GM19238 (cell line): ENCODE results near the gene PTPRCAP.
A peak's percentile ranks its signal among the peaks of the same experiment; 100 is the strongest.
"Not testable (repeated sequence)": the region's sequence is repeated elsewhere in the genome, so short reads cannot be mapped to it uniquely, and the experiment has no call there.

Experiments
- DNase-seq: peaks from one replicate; pipeline ENCODE4 v3.0.0; 2011; ENCODE audit warnings: low spot score; ENCODE audit not compliant: insufficient read length

The PTPRCAP gene

DNA sequence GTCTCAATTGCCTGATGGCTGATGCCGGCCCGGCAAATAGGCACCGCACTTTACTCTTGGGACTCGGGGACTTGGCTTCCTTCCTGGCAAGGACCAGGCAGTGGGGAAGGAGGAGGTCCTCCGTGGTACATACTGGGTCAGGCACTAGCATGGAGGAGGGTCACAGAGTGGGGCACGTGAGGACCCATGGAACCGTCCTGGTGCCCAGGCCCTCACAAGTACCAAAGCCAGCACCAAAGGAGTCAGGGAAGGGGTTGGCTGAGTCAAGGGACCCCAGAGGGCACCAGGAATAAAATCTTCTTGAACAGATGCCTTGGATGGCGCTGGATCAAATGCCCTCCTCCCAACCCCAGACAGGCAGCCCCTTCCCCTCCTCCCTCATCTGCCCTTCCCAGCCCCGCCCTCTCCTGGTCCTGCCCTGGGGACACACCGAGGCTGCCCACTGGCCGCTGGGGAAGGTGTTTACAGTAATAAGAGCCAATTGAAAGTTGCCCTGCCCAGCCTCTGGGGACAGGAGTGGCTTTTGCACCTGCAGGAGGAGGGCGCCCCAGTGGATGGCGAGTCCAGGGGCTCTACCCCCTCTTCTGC, 27.6 kb downstream of the PTPRCAP start:
- no peak for DNase-seq

DNA sequence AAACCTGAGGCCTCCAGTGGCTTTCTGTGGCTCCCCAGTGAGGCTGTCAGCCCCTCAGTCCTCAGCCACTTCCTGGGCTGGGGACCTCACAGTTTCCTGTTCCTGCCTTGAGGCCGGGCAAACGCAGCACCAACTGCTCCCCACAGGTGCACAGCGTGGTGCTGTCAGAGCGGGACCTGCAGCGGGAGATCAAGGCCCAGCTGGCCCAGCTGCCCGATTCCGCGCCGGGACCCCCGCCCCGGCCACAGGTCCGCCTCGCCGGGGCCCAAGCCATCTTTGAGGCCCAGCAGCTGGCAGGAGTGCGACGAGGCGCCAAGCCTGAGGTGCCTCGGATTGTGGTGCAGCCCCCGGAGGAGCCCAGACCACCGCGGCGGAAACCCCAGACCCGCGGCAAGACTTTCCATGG, 28.2 kb downstream of the PTPRCAP start:
- DNase-seq, result peak; percentile 90

DNA sequence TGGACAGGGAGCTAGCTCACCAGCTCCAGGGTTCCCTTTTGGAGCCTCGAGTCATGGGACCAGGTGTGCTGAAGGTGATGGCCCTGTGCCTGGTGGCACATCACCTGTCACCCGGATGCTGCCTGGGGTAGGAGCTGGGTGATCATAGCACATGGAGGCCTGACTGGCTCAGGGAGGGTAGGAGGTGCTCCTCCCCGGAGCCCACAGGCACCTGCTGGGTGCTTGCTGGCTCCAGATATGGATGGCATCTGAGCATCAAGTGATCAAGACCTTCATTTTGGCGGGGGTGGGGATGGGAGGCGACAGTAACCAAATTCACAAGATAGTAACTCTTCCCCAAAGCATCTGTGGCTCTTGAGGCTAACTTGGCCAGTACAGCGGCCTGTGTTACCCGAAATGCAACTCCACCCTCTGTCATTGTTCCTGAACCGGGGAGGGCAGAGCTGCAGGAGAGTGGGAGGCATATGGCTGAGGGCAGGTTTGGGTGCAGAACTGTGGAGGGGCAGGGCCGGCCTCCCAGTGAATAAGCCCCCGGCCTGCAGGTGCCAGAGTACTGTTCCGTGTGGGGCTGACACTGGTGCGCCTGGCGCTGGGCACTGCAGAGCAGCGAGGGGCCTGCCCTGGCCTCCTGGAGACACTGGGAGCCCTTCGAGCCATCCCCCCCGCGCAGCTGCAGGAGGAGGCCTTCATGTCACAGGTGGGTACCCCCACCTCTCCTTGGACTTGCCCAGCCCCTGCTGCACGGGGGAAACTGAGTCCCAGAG, 28.9 kb downstream of the PTPRCAP start:
- no peak for DNase-seq

DNA sequence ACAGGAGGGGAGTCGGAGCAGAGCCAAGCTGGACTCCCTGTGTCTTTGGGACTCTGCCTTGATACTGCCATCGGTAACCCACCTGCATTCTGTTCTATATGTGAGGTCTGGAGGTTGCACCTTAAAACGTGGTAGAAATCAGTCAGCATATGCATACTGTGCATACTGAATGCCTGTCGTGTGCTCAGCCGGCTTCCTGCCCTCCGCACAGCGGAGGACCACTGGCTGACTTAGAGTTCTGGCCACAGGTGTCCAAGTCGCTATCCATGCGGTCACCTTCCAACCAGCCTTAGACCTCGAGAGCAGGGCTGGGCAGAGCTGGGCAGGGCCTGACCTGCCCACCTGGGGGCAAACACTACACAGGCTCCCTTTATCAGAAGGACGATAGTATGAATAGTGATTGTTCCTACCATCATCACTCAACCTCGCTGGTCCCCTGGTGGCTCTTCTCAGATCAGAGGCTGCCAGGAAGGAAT, 29.8 kb downstream of the PTPRCAP start:
- no peak for DNase-seq

GRCh38 chr11:67406969-67407687, 30.4 kb downstream of the PTPRCAP start:
- no peak for DNase-seq

DNA sequence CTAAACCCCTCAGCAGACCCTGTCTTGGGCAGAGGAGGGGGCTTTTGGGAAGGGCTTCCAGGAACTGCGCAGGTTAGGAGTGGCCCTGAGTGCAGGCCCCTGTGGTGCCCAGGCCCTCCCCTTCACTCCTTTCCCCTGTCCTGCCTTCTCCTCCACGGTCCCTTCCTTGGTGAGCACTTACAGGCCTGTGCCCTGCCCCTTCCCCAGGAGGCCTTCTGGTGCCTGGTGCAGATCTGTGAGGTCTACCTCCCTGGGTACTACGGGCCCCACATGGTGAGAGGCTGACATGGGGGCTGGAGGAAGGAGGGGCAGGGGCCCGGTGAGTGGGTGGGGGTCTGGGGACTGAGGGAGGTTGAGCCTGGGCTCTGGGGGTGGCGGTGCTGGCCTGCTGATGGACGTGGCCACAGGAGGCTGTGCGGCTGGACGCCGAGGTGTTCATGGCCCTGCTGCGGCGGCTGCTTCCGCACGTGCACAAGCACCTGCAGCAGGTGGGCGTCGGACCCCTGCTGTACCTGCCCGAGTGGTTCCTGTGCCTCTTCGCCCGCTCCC, 31.0 kb downstream of the PTPRCAP start:
- no peak for DNase-seq

- no peak for DNase-seq
Measured at GRCh38 chr11:67405688-67406339, 31.7 kb downstream of the PTPRCAP start.

DNA sequence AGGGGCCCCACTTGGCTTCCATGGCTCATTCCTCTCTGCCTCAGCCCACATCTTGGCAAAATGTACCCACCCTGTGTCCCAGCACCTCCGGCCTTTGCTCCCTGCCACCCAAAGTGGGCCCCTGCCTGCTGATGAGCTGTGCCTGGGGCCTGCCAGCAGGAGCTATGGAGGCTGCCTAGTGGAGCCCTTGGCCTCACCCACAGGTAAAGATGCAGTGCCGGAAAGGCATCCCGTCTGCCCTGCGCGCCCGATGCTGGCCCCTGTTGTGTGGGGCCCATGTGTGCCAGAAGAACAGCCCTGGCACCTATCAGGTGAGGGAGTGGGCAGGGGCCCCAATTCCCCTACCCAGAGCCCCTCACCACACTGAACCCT, 32.3 kb downstream of the PTPRCAP start:
- no peak for DNase-seq

DNA sequence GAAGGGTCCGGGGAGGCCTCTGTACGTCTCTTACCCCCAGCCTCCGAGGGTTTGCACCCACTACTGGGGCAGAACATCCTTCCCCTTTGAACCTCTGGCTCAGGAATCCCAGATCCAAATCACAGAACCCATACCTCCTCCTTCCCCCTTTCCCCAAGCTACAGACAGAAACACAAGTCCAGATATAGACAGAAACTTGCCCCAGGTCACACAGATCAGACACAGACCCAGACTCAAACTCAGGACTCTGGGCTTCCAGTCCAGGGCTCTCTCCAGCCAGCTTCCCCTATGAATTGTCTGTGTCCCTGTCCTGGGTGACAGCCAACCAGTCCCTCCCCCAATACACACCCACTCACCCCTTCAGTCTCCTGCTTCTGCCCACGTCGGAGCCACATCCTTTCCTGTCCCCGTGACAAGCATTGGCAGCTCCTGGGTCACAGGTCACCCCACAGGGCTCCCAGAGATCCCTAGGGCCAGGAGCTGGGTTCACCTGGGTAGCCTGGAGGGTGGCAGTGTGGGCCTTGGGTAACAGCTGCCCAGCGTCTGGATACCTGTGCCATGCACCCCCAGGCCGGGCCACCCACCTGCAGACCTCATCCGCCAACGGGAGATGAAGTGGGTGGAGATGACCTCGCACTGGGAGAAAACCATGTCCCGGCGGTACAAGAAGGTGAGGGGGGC, 32.8 kb downstream of the PTPRCAP start:
- no peak for DNase-seq

DNA sequence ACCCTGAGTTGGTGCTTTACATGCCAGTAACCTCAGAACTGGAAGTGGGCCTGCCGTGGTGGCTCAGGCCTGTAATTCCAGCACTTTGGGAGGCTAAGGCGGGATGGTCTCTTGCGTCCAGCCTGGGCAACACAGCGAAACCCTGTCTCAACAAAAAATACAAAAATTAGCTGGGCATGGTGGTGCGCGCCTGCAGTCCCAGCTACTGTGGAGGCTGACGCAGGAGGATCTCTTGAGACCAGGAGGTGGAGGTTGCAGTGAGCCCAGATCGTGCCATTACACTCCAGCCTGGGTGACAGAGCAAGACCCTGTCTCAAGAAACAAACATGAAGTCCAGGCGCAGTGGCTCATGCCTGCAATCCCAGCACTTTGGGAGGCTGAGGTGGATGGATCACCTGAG, 34.4 kb downstream of the PTPRCAP start:
- DNase-seq, result not testable (repeated sequence)

- not testable (repeated sequence) for DNase-seq
Measured at GRCh38 chr11:67402192-67402839, 35.2 kb downstream of the PTPRCAP start.

- peak; percentile 98 for DNase-seq
Measured at GRCh38 chr11:67401495-67402191, 35.8 kb downstream of the PTPRCAP start, which contains the start of gene PPP1CA. Gene PPP1CA (minus strand): TSS chr11:67401858. CDS start chr11:67401782, 76 bp downstream.

GRCh38 chr11:67400942-67401494, 36.5 kb downstream of the PTPRCAP start:
- no peak for DNase-seq

DNA sequence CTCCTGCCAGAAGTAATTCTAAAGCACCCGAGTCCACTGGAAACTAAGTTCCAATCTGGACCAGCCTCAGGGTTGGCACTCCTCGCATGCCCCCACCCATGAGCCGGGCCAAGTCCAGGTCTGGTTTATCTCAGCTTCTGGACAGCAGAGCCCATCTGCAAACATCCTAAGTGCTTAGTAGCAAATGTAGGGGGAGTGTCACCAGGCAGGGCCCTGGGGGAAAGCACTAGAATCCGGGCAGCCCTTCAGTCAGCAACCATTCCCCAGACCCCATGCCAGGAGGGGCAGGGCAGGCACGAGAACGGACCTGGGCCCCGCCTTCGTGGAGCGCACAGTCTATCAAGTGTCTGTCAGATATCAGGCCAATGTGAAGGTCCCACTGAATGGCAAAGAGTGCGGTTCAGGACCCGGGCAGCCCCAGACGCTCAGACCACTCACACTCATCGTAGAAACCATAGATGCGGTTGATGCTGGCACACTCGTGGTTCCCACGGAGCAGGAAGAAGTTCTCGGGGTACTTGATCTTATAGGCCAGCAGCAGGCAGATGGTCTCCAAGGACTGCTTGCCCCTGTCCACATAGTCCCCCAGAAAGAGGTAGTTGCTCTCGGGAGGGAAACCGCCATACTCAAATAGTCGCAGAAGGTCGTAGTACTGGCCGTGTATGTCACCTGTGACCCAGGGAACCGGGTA, 37.1 kb downstream of the PTPRCAP start:
- DNase-seq, result no peak

- no peak for DNase-seq
Measured at GRCh38 chr11:67398661-67399563, 38.6 kb downstream of the PTPRCAP start.

DNA sequence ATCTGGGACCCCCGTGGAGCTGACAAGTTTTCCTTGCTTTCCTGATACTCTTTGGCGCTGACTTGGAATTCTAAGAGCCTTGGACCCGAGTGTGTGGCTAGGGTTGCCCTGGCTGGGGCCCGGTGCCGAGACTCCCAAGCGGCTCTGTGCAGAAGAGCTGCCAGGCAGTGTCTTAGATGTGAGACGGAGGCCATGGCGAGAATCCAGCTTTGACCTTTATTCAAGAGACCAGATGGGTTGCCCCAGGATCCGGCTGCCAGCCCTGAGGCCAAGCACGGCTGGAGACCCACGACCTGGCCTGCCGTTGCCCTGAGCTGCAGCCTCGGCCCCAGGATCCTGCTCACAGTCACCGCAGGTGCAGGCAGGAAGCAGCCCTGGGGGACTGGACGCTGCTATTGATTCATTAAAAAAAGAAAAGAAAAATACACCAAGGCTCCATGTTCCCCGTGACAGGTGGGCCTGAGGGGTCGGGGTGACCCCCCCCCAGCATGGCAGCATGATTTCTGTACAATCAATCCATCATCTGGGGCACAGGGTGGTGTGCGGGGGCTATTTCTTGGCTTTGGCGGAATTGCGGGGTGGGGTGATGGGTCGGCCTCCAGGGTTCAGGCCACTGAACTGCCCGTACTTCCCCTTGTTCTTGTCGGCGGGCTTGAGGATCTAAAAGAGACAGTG, 39.4 kb downstream of the PTPRCAP start:
- DNase-seq, result no peak

GRCh38 chr11:67397536-67397935, 39.9 kb downstream of the PTPRCAP start:
- no peak for DNase-seq
